K562 (cell line): ENCODE results near the gene PPEF2. TPM values are rescaled to one million over a fixed set of nuclear protein-coding genes. Genes with fewer than 3 reads are reported as not detected.

Experiments used
- AFF4 ChIP-seq: sonication (generic); formaldehyde crosslinking; IDR thresholded peaks from 2 replicates; pipeline ENCODE4 v1.8.0; 2023; ENCODE audit warnings: mild to moderate bottlenecking, missing genetic modification reagents
- BACH1 ChIP-seq: fragments of 200-800 bp; sonication (Bioruptor generic); IDR thresholded peaks from 2 replicates; pipeline ENCODE4 v1.6.1; 2016; ENCODE audit warnings: missing genetic modification characterization, missing compliant biosample characterization
- BCL6 ChIP-seq: fragments of 250-450 bp; sonication (Bioruptor Pico); IDR thresholded peaks from 2 replicates; pipeline ENCODE4 v1.4.0; 2020
- BRD9 ChIP-seq: fragments of 450-650 bp; IDR thresholded peaks from 2 replicates; pipeline ENCODE4 v1.6.1; 2018; ENCODE audit warnings: low read depth; ENCODE audit not compliant: partially characterized antibody
- CREB3 ChIP-seq: fragments of 450-650 bp; conservative IDR thresholded peaks from 2 replicates; pipeline ENCODE4 v1.6.1; 2016; ENCODE audit warnings: missing genetic modification characterization, low read depth, mild to moderate bottlenecking, missing compliant biosample characterization, moderate library complexity
- CXXC5 ChIP-seq: fragments of 250-450 bp; sonication (Bioruptor Pico); IDR thresholded peaks from 2 replicates; pipeline ENCODE4 v1.8.0; 2022; ENCODE audit warnings: inconsistent platforms, mild to moderate bottlenecking, moderate library complexity
- FOXP4 ChIP-seq: sonication (generic); formaldehyde crosslinking; IDR thresholded peaks from 2 replicates; pipeline ENCODE4 v1.8.0; 2022; ENCODE audit warnings: mild to moderate bottlenecking, missing genetic modification reagents, borderline replicate concordance
- KDM4B ChIP-seq, 2 experiments: fragments of 450-650 bp in 1 of 2; sonication (generic) in 1 of 2; IDR thresholded peaks; 2 replicates each; pipeline ENCODE4 v1.6.1; 2016 to 2017; ENCODE audit warnings: borderline replicate concordance in 2 of 2, antibody characterized with exemption in 1 of 2, low read depth in 1 of 2, mild to moderate bottlenecking in 1 of 2
- MED1 ChIP-seq: sonication (generic); formaldehyde crosslinking; IDR thresholded peaks from 2 replicates; pipeline ENCODE4 v1.8.1; 2023; ENCODE audit warnings: missing genetic modification reagents, borderline replicate concordance
- MEF2D ChIP-seq: conservative IDR thresholded peaks from 2 replicates; pipeline ENCODE4 v1.6.1; 2016; ENCODE audit warnings: low read depth, missing genetic modification characterization, missing compliant biosample characterization
- MYNN ChIP-seq, 2 experiments: sonication (generic); formaldehyde crosslinking in 1 of 2; IDR thresholded peaks; 2 replicates each; pipeline versions ENCODE4 v1.5.0 to v1.6.1; 2016 to 2020; ENCODE audit warnings: antibody characterized with exemption in 1 of 2, missing genetic modification reagents in 1 of 2
- NR4A1 ChIP-seq, 2 experiments: fragments of 250-450 bp in 1 of 2; fragments of 450-650 bp in 1 of 2; sonication (Bioruptor Pico) in 1 of 2; IDR thresholded peaks; 2 replicates each; pipeline versions ENCODE4 v1.4.0 to v1.6.1; 2016 to 2020; ENCODE audit warnings: mild to moderate bottlenecking in 2 of 2, missing compliant biosample characterization in 1 of 2, missing genetic modification characterization in 1 of 2, moderate library complexity in 1 of 2
- PTTG1 ChIP-seq: fragments of 450-650 bp; IDR thresholded peaks from 2 replicates; pipeline ENCODE4 v1.6.1; 2016; ENCODE audit warnings: low read depth, mild to moderate bottlenecking, missing genetic modification characterization, missing compliant biosample characterization
- STAT5B ChIP-seq: fragments of 250-450 bp; sonication (Bioruptor Pico); IDR thresholded peaks from 2 replicates; pipeline ENCODE4 v1.8.0; 2021; ENCODE audit warnings: mild to moderate bottlenecking, inconsistent platforms
- TEAD1 ChIP-seq, 2 experiments: fragments of 450-650 bp in 1 of 2; sonication (generic) in 1 of 2; formaldehyde crosslinking; IDR thresholded peaks; 2 replicates each; pipeline versions ENCODE4 v1.4.0 to v1.8.0; 2020 to 2022; ENCODE audit warnings: mild to moderate bottlenecking in 2 of 2, missing genetic modification reagents in 1 of 2
- ZNF197 ChIP-seq: fragments of 200-800 bp; sonication (Bioruptor generic); IDR thresholded peaks from 2 replicates; pipeline ENCODE4 v1.6.1; 2016; ENCODE audit warnings: low read depth, missing genetic modification characterization, missing compliant biosample characterization
- ZNF740 ChIP-seq, 3 experiments: fragments of 200-800 bp in 1 of 3; sonication (Bioruptor generic) in 1 of 3; sonication (generic) in 1 of 3; formaldehyde crosslinking in 1 of 3; IDR thresholded peaks; 2 replicates each; pipeline versions ENCODE4 v1.6.1 to v1.8.0; 2016 to 2022; ENCODE audit warnings: mild to moderate bottlenecking in 2 of 3, missing compliant biosample characterization in 2 of 3, missing genetic modification characterization in 2 of 3, missing genetic modification reagents in 1 of 3
- ZNF785 ChIP-seq: fragments of 250-450 bp; sonication (Bioruptor Pico); IDR thresholded peaks from 2 replicates; pipeline ENCODE4 v1.4.0; 2020; ENCODE audit warnings: mild to moderate bottlenecking
- polyA plus RNA-seq, 8 experiments: library from polyadenylated mRNA; depleted of rRNA in 4 of 8; stranded (reverse) in 5 of 8; unstranded in 3 of 8; fragments of >200 nt; fragmentation: Nextera tagmentation in 2 of 8; fragmentation: Illumina TruSeq in 1 of 8; extraction: Ambion mirVana in 2 of 8; extraction: Trizol in 1 of 8; gene quantifications; 2 replicates each; pipeline versions ENCODE4 v1.2.1 to v1.2.3, GENCODE V29; 2011 to 2014; ENCODE audit warnings: inconsistent platforms in 1 of 8, missing spikeins in 1 of 8
- total RNA-seq, 7 experiments: library from RNA; depleted of rRNA in 6 of 7; stranded (reverse); fragments of >200 nt in 6 of 7; fragmentation: Illumina TruSeq in 2 of 7; extraction: Trizol in 2 of 7; gene quantifications; 2 replicates each; pipeline versions ENCODE4 v1.2.1 to v1.2.3, GENCODE V29; 2011 to 2021; ENCODE audit warnings: low replicate concordance in 1 of 7

Gene PPEF2
- total and polyA plus RNA-seq, 9 of the 15 experiments (the other 6 are each of a cell fraction or from before 2014, with no cell fraction given): not detected

GRCh38 chr4:75834095-75834771 lies 68.0 kb downstream of the PPEF2 start (continued):
- TF ChIP-seq FOXP4 (CRISPR knock-in tag): no peak
- no peak for TF ChIP-seq KDM4B (IDR thresholded peaks at IDR 0.05; ENCODE audit: borderline replicate concordance in 2 of 2, low read depth in 1 of 2)
- no peak for TF ChIP-seq NR4A1 (CRISPR knock-in tag; IDR thresholded peaks at IDR 0.05)
- peak; percentile 95 for TF ChIP-seq NR4A1 (tag; IDR thresholded peaks at IDR 0.05)
- TF ChIP-seq AFF4 (CRISPR knock-in tag): no peak
- TF ChIP-seq PTTG1 (tag): peak; percentile 89
- peak; percentile 46; the same call in 1 of the 2 replicates for TF ChIP-seq CXXC5 (CRISPR knock-in tag)
- TF ChIP-seq BACH1 (tag): peak; percentile 80; the same call in 1 of the 2 replicates
- no peak for TF ChIP-seq MED1 (CRISPR knock-in tag)
- TF ChIP-seq MEF2D: peak; percentile 86; the same call in 1 of the 2 replicates
- no peak for TF ChIP-seq STAT5B (CRISPR knock-in tag)
- 0 out of 2 replicates have a peak, but pooled peaks have one; percentile 75 for TF ChIP-seq BCL6 (CRISPR knock-in tag)
- peak; percentile 75; the same call in 1 of the 2 replicates for TF ChIP-seq CREB3
- no peak for TF ChIP-seq MYNN (IDR thresholded peaks at IDR 0.05)
- no peak for TF ChIP-seq MYNN (CRISPR knock-in tag; IDR thresholded peaks at IDR 0.05)
- TF ChIP-seq ZNF197 (CRISPR knock-in tag): peak; percentile 59; the same call in 1 of the 2 replicates
- TF ChIP-seq BRD9: no peak
- TF ChIP-seq ZNF785 (CRISPR knock-in tag): no peak
- no peak for TF ChIP-seq ZNF740 (CRISPR knock-in tag; IDR thresholded peaks at IDR 0.05)
- peak in 1 of 2 experiments; percentile 93; a peak in 2 of 4 replicates for TF ChIP-seq ZNF740 (tag; IDR thresholded peaks at IDR 0.05)
- peak in 1 of 2 experiments; percentile 86; a peak in 2 of 4 replicates for TF ChIP-seq TEAD1 (CRISPR knock-in tag; IDR thresholded peaks at IDR 0.05)
